Measurements from ENCODE around the gene METTL15. TPM values are rescaled to one million over a fixed set of nuclear protein-coding genes. Genes with fewer than 3 reads are reported as not detected.
"Not testable (repeated sequence)": the region's sequence is repeated elsewhere in the genome, so short reads cannot be mapped to it uniquely, and the experiment has no call there.

METTL15 gene
- total RNA-seq, 1 donor from 2014 or later = 16.3 TPM

DNA sequence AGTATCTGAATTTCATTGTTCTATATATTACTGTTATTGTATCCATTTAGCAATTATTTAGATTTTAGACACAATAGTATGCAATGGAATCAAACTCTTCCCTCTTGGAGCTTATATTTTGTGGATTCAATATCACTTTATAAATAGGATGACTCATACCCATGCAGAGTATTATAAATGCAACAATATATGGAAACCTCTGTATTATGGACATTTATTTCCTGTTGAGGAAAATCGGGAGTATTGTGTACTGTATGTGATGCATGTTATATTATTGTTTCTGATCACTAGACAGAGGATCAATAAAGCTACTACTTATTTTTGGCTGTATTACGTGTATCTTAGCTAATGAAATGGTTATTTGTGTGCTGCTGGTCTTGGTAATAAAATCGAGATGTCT, 770 bp downstream of the METTL15 start:
- intact Hi-C loops (cut with micrococcal nuclease) = loop anchor here (1.0 to 5.0 kb wide), 2 partner anchors 603 to 747 kb away; partner anchors contain the start of genes CCDC34 and LIN7C

DNA sequence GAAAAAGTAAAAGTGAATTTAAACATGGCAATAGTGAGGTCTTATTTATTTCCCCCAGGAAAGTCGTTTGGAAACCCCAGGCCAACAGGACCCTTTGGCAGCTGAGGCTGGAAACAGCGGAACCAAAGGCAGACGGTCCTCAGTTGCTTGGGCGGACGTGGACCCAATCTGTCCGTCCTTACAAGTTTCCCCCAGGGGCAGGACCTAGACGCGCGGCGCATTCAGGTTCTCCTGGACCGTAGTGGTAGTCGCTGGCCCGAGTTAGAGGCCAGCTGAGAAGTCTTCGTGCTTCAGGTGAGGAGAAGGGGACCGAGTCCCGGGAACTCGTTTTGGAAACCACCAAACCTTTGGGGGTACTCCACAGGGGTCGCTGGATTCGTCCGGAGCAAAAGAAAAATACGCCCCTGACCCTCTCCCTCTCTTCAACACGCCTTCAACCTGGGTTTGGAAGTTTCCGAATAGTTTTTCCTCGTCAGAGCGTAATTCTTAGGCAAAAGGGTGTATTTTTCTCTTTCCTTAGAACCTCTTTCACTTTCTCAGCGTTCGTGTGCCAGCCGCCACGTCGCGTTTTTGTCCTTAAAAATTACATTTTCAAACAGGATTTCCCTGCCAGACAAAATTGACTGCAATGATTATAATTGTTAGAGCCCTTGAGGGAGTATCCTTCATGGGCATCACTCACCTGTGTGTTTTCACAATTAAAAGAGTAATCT, 2.1 kb downstream of the METTL15 start:
- intact Hi-C loops (cut with micrococcal nuclease) = no loop called here

DNA sequence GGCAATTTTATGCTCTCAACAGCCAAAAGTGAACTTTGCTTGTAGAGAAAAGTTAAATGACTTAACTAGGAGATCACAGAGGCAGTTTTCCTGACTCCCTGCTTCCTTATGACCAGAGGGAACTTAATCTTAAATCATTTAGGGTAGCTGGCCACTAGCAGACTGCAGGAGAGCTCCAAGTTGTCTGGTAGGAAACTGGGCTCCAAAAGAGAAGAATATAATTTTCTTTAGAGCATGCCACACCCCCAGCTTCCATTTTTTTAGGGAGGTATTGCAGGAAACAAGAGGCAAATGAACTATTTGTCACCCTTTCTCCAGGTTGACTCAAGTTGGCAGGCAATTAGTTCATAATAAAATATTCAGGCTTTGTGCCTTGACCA, 2.6 kb downstream of the METTL15 start:
- intact Hi-C loops (cut with micrococcal nuclease) = no loop called here

DNA sequence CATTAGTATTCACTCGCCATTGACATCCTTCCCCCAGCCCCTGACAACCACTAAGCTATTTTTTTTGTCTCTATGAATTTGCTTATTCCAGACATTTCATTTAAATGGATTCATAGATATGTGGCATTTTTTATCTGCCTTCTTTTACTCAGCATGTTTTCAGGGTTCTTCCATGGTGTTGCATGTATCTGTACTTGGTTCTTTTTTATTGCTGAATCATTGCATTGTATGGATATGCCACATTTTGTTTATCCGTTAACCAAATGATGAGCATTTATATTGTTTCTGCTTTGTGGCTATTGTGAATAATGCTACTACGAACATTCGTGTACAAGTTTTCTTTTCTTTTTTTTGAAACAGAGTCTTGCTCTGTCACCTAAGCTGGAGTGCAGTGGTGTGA, 5.9 kb downstream of the METTL15 start:
- intact Hi-C loops (cut with micrococcal nuclease) = no loop called here

DNA sequence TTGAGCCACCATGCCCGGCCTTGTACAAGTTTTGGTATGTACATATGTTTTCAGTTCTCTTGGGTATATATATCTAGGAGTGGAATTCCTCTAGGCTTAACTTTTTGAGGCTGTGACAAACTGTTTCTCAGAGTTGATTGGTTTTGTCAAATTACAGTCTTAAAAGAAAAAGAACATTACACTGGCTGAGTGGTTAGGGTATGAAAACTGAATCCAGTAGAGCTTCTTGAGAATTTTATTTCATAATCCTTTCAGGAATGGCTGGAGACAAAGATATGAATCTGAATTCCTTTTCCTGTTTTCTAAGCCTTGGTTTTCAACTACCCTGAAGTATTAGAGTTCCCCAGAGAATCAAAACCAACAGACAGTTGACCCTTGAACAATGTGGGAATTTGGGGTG, 6.5 kb downstream of the METTL15 start:
- intact Hi-C loops (cut with micrococcal nuclease) = no loop called here

DNA sequence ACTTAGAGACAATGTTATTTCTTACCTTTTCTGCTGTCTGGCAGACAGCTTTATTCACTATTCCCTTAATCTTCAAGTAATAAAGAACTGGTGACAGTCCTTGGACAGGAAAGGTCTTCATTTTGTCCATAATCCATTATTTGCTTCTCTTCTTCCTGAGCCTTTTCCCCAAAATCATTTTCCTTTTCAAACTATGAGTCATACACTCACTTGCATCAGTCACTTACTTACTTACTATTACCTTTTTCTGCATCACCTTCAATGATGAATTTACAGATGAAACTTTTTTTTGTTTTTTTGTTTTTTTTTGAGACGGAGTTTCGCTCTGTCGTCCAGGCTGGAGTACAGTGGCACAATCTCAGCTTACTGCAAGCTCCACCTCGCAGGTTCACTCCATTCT, 9.5 kb downstream of the METTL15 start:
- intact Hi-C loops (cut with micrococcal nuclease) = no loop called here

DNA sequence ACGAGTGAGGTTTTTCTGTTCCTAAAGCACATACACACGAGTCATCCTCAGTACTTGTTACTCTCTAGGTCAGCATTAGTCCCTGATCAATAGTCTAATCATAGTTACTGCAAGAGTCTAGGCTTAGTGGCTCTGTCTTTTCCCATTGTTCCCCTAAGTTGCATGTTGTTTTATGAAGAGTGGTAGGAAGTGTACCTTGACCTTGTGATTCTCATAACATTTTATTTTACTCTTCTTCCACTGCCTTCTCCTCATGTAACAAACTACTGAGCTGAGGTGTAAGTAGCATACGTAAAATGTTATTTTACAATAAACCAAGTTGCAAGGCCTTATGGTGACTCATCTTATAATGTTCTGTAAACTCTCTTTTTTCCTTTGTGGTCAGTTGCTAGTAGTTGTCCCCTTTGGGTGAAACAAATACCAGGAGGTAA, 15.0 kb downstream of the METTL15 start:
- intact Hi-C loops (cut with micrococcal nuclease) = no loop called here

DNA sequence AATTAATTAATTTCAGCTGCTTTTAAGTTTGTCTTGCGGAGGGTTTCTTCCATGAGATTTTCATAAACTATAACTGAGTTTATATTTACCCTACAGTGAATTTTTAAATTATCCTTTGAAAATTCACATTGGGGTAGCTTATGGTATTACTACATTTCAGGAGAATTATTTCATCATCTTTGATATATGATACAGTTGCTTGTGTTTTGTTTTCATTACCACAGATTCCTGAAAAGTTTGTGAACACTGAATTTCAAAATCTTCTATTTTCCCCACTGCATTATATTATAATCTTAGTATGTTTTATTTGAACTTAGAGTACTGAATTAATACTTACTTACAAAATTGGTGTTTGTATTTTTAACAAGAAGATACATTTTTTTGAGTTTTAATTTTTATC, 24.4 kb downstream of the METTL15 start:
- intact Hi-C loops (cut with micrococcal nuclease) = no loop called here

DNA sequence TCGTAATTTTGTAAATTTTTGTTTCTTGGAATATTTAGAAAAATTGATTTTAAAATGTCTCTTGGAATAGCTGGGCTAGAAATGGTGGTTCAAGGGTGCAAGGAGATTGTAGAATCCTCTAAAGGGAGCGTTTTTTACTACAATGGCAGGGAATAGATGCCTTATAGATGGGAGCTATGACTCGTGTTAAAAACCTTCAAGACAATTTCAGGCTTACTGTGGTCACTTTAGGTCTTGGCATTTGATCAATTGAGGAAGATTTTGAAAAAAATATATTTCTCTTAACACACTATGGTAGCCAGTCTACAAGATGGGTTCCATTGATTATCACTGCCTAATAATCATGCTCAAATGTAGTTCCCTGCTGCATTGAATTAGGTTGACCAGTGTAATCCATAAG, 25.0 kb downstream of the METTL15 start:
- intact Hi-C loops (cut with micrococcal nuclease) = no loop called here

DNA sequence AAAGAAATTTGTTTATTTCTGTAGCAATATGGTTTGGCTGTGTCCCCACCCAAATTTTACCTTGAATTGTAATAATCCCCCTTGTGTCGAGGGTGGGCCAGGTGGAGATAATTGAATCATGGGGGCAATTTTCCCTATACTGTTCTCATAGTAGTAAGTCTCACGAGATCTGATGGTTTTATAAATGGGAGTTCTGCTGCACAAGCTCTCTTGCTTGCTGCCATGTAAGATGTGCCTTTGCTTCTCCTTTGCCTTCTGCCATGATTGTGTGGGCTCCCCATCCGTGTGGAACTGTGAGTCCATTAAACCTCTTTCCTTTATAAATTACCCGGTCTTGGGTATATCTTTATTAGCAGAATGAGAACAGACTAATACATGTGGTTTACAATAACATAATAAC, 28.0 kb downstream of the METTL15 start:
- intact Hi-C loops (cut with micrococcal nuclease) = not testable (repeated sequence)

DNA sequence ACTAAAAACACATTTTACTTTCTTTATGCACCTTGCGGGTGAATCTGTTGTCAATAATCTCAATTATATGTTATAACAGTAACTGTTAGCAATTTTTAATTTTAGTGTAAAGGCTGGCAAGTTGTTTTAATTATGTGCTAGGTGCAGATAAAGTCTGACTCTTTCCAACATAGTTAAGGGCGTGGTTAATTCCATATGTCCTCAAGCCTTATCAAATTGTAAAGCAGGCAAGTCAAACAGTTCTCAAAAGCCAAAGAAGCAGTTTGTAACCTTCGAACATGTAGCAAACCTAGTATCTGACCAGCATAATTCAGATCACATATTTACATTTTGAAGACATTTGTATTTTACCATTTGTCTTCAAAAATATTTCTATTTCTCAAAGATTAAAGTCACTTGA, 29.2 kb downstream of the METTL15 start:
- intact Hi-C loops (cut with micrococcal nuclease) = no loop called here

DNA sequence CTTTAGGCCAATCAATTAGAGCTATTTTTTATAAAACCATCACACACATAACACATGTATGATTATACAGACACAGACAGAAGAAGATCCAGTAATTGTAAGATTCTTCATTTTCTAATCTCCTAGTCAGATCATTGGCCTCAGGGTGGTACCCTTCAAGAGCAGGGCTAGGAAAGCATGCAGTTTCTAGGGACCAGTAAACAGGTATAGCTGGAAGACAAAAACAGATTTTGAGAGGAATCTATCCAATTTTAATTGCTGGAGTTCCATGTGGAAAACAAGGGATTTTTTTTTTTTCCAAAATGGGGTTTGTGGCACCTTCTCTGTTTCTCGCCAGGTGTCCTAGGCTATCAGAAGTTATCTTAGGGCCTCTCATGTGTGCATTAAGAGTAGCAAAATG, 29.6 kb downstream of the METTL15 start:
- intact Hi-C loops (cut with micrococcal nuclease) = no loop called here

DNA sequence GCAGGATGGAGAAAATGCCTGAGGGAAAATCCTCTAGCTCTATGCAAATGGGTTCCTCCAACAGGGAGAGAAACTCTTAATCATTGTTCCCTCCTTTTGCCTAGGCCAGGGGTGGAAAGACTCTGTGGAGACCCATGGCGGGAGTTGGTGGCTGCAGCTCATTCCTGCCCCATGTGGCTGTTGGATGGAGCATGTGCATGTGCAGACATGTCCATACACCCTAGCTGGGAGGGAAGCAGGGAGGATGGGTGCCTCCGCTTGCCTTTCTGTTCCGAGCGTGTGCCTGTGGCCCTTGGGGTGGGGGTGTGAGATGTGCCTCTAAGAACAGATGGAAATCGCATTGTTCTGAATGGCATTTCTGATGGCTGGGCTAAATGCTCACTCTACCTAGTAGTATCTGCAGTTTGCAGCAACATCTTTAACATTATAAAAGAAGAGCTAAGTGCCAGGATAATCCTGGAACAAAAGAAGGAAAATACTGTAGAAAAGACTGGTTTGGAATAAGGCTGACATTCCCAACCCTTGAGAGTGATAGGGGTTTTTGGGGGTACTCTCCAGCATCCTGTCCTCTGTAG, 31.7 kb downstream of the METTL15 start:
- intact Hi-C loops (cut with micrococcal nuclease) = no loop called here

DNA sequence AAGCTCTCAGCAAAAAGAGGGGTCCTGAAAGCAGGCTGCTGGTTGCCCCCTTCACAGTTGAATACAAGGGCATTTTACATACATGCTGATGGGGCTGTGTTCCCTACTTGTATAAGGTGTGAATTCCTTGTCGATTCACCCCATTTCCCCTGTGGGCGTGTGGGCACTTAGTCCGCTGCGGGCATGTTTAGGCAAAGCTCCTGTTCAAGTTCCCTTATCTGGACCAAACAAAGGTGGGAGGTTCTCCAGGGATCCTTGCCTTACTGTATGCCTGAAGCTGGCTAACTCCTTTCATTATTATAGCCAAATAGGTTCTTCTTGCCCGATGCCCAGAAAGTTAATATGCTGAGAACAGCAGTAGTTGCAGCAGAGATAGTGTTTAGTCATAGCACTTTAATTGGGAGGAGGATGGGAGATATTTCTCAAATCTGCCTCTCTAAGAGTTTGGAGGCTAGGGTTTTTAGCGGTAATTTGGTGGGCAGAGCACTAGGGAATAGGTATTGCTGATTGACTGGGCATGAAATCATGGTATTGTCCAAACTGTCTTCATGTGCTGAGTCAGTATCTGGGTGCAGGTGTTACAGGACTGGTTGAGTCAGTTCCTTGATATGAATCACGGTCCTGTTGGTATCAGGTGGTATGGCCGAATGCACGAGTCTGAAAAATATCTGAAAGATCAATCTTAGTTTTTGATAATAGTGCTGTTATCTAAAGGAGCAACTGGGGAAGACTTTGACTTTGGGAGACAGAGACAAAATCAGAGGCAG, 32.7 kb downstream of the METTL15 start:
- intact Hi-C loops (cut with micrococcal nuclease) = no loop called here

DNA sequence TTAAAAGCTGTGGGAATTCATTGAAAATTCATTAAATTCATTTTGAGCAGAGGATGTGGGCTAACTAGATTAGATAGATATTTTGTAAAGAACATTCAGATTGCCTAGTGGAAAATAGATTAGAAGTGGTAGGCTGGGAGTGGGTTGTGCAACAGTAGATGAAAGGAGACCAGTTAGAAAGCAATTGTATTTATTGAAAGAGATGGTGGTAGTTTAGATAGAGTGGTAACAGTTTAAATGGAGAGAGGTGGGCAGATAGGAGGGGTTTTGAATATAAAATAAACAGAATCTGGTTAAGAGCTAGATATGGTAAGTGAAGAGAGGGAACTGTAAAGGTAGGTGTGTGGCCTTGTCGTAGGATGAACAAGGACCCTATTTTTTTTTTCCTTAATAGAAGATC, 34.5 kb downstream of the METTL15 start:
- intact Hi-C loops (cut with micrococcal nuclease) = no loop called here

DNA sequence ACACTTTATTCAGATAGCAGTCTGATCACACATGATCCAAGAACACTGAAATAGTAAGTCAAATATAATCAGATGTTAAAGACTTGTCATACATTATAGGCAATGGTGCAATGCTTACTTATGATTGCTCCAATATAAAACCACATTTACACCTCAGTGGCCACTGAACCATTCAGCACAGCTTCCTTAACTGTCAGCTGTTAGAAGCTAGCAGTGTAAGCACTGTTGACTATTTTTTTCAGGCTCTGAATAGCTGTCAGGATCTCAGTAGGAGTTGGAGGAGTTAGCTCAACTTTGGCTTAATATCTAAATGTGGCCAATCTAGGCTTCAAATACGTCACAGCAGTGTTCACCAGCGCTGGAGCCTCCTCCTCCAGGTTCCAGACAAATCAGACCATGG, 36.6 kb downstream of the METTL15 start:
- intact Hi-C loops (cut with micrococcal nuclease) = no loop called here

DNA sequence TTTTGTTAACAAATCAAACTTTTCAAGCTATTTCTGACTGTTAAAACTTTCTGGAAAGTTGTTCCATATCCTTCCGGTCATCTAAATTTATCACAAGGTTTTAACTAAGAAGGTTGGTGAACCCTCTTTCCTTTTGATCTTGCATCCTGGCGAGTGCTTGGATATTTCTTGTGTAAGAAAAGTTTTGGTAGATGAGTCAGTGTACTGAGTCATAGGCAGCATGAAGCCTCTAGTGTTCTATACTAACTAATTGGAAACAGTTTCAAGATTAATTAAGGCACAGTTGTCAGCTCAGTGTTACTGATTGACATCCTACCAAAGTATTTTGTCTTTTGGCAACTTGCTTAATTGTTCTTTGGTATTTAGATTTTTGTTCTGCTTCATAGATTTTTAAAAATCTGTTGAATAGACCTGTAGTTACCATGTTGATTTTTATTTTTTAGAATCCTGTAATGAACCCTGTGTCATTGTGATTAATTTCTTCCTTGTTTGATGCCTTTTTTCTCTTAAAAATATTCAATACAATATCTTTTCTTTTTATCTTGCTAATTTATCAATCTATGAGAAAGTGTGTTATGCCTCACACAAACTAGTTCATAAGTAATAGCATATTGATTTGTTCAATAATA, 38.0 kb downstream of the METTL15 start:
- intact Hi-C loops (cut with micrococcal nuclease) = no loop called here

DNA sequence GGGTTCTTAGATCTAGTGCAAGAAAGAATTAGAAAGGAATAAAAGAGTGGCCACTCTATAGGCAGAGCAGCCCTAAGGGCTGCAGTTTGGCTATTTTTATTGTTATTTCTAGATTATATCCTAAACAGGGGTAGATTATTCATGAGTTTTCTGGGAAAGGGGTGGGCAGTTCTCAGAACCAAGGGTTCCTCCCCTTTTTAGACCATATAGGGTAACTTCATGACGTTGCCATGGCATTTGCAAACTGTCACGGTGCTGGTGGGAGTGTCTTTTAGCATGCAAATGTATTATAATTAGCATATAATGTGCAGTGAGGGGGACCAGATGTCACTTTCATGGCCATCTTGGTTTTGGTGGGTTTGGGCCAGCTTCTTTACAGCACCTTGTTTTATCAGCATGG, 44.6 kb downstream of the METTL15 start:
- intact Hi-C loops (cut with micrococcal nuclease) = no loop called here

DNA sequence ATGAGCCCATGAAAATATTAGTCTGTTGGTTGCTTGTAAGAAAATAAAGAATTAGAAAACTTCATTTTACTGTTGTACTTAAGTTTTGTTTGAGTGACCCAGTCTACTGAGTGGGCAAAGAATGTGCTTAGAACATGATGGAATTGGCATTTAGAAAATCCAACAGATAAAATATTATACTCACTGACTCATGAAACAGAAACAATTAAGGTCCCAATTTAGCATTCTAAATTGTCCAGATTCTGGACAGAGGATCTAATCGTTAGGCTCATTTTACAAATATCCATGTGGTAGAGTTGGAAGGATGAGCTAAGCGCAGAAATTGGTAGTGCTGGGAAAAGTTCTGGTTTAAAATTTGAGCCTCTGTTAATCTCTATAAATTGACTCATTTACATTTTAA, 45.4 kb downstream of the METTL15 start:
- intact Hi-C loops (cut with micrococcal nuclease) = no loop called here

DNA sequence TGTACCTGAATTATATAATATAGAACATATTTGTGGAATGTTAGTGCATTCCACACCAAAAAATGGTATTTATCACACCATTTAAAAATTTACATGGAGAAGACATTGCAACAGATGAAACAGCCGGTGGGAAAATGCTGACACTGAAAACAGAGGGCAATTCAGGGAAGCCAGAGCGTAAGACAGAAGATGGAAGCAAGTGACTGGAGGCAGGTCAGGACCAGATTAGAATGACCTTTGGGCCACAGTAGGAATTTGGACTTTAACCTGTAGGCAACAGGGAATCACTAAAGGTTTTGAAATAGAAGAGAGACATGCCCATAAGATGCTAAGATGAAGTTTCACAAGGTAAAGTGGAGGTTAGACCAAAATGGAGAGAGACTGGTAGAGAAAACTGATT, 60.5 kb downstream of the METTL15 start:
- intact Hi-C loops (cut with micrococcal nuclease) = no loop called here

DNA sequence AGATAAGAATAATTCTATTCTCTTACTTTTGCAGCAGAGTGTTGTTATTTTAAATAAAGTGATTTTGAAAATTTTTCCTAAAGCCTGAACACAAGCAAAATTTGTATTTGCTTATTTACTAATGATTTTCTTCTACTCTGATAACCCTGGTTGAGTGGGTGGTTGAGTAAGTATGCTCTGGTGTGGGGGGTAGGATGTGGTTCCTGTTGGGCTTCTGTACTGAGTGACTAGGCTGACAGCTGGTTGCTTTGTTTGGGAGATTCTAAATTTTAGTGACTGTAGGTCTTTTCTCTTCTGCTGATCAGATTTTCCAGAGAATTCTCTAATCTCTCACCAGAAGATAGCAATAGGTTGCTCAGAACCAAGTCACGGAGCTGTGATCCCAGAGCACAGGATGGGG, 61.6 kb downstream of the METTL15 start:
- intact Hi-C loops (cut with micrococcal nuclease) = no loop called here

DNA sequence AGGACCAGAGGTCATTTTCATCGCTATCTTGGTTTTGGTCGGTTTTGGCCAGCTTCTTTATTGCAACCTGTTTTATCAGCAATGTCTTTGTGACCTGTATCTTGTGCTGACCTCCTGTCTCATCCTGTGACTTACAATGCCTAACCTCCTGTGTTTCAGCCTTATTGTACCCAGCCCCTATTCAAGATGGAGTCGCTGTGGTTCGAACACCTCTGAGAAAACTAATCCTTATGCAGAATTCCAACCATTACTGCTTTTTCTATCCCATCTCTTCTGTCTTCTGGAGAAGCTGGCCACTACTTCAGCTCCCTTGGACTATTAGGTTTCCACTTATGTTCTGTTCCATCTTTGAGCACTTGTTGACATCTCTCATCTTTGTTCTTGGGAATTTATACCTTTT, 62.6 kb downstream of the METTL15 start:
- intact Hi-C loops (cut with micrococcal nuclease) = no loop called here
